Measurements from ENCODE around the gene CIP2A. TPM values are rescaled to one million over a fixed set of nuclear protein-coding genes. Genes with fewer than 3 reads are reported as not detected.

CIP2A gene
- total RNA-seq, 4 donors from 2014 or later, result 2.0 to 6.2 (median 2.1) TPM

GRCh38 chr3:108528459-108529252 is 60.6 kb downstream of the CIP2A start:
- TF ChIP-seq POLR2A (IDR thresholded peaks at IDR 0.05; ENCODE audit: low read depth), result no peak
- TF ChIP-seq POLR2AphosphoS5 (IDR thresholded peaks at IDR 0.05), result no peak
- no peak for TF ChIP-seq CTCF (IDR thresholded peaks at IDR 0.05)
- TF ChIP-seq EP300 (IDR thresholded peaks at IDR 0.05), result no peak
- H3K4me1 ChIP-seq, result peaks cover 16 to 50% (median 28%) of the 10 kb centered on the region in 4 donors
- no peaks in the 10 kb centered on the region for H3K27me3 ChIP-seq
- H3K4me3 ChIP-seq, result no peak overlapping the region
- WGBS, result 44% methylated on average over 3 of the region's 3 CpGs
- no peak overlapping the region for H3K27ac ChIP-seq (replicated peaks in 1 of 4)
- intact Hi-C loops (cut with DNase I), result no loop called here
- no peaks in the 10 kb centered on the region for H3K36me3 ChIP-seq
- no peak for DNase-seq (ENCODE audit: extremely low spot score)
- H3K9me3 ChIP-seq, result no peaks in the 10 kb centered on the region

GRCh38 chr3:108527817-108528216 is 61.4 kb downstream of the CIP2A start:
- TF ChIP-seq POLR2A (IDR thresholded peaks at IDR 0.05; ENCODE audit: low read depth), result no peak
- TF ChIP-seq EP300 (IDR thresholded peaks at IDR 0.05), result no peak
- TF ChIP-seq POLR2AphosphoS5 (IDR thresholded peaks at IDR 0.05), result no peak
- no peak for TF ChIP-seq CTCF (IDR thresholded peaks at IDR 0.05)
- Histone ChIP-seq H3K27me3 (no peaks in the 10 kb centered on the region), H3K36me3 (no peaks in the 10 kb centered on the region), H3K9me3 (no peaks in the 10 kb centered on the region), H3K4me1 (peaks cover 16 to 50% (median 28%) of the 10 kb centered on the region in 4 donors), H3K4me3 (no peak overlapping the region), H3K27ac (replicated peaks in 1 of 4) (no peak overlapping the region)
- intact Hi-C loops (cut with DNase I), result no loop called here
- no peak for DNase-seq (ENCODE audit: extremely low spot score)
- 81% methylated on average over 2 of the region's 2 CpGs for WGBS

- DNase-seq (ENCODE audit: extremely low spot score), result no peak
- Histone ChIP-seq H3K4me1 (peaks cover 16 to 50% (median 28%) of the 10 kb centered on the region in 4 donors), H3K4me3 (no peak overlapping the region), H3K9me3 (no peaks in the 10 kb centered on the region), H3K27ac (replicated peaks in 1 of 4) (no peak overlapping the region), H3K36me3 (no peaks in the 10 kb centered on the region), H3K27me3 (no peaks in the 10 kb centered on the region)
- intact Hi-C loops (cut with DNase I), result no loop called here
- TF ChIP-seq POLR2A (IDR thresholded peaks at IDR 0.05; ENCODE audit: low read depth), result no peak
- no peak for TF ChIP-seq CTCF (IDR thresholded peaks at IDR 0.05)
- TF ChIP-seq POLR2AphosphoS5 (IDR thresholded peaks at IDR 0.05), result no peak
- TF ChIP-seq EP300 (IDR thresholded peaks at IDR 0.05), result no peak
Observed at GRCh38 chr3:108527109-108527508, 62.1 kb downstream of the CIP2A start.

GRCh38 chr3:108525971-108526370 is 63.3 kb downstream of the CIP2A start:
- H3K27ac ChIP-seq (replicated peaks in 1 of 4), result no peak overlapping the region
- 84% methylated on average over 2 of the region's 2 CpGs for WGBS
- no peaks in the 10 kb centered on the region for H3K36me3 ChIP-seq
- intact Hi-C loops (cut with DNase I), result no loop called here
- H3K4me3 ChIP-seq, result no peak overlapping the region
- H3K4me1 ChIP-seq, result peaks cover 16 to 50% (median 28%) of the 10 kb centered on the region in 4 donors
- H3K9me3 ChIP-seq, result no peaks in the 10 kb centered on the region
- DNase-seq (ENCODE audit: extremely low spot score), result no peak
- TF ChIP-seq CTCF (IDR thresholded peaks at IDR 0.05), result no peak
- TF ChIP-seq POLR2AphosphoS5 (IDR thresholded peaks at IDR 0.05), result no peak
- TF ChIP-seq POLR2A (IDR thresholded peaks at IDR 0.05; ENCODE audit: low read depth), result no peak
- TF ChIP-seq EP300 (IDR thresholded peaks at IDR 0.05), result no peak
- H3K27me3 ChIP-seq, result no peaks in the 10 kb centered on the region
